Hepatocyte (in vitro differentiated cells): ENCODE measurements around the gene KDM6B. TPM values are rescaled to one million over a fixed set of nuclear protein-coding genes. Genes with fewer than 3 reads are reported as not detected.

Experiments
- DNase-seq: peaks from one replicate; pipeline ENCODE4 v3.0.0-alpha.2; 2016; ENCODE audit warnings: low spot score
- H2AFZ ChIP-seq: fragments of 200-600 bp; sonication (generic); 2 replicates; pipeline ENCODE4 v1.6.0; 2016; ENCODE audit warnings: antibody characterized with exemption, mild to moderate bottlenecking
- H3K27ac ChIP-seq: fragments of 200-600 bp; sonication (generic); 2 replicates; pipeline ENCODE4 v1.5.1; 2016; ENCODE audit warnings: mild to moderate bottlenecking
- H3K27me3 ChIP-seq: fragments of 200-600 bp; sonication (generic); 2 replicates; pipeline ENCODE4 v1.6.1; 2016
- H3K36me3 ChIP-seq: fragments of 200-600 bp; sonication (generic); replicated peaks from 2 replicates; pipeline ENCODE4 v1.5.1; 2016; ENCODE audit warnings: low read depth; ENCODE audit not compliant: insufficient read depth
- H3K4me1 ChIP-seq: fragments of 200-600 bp; sonication (generic); 2 replicates; pipeline ENCODE4 v1.5.1; 2016; ENCODE audit warnings: mild to moderate bottlenecking, moderate library complexity; ENCODE audit not compliant: insufficient read depth
- H3K4me2 ChIP-seq: fragments of 200-600 bp; sonication (generic); 2 replicates; pipeline ENCODE4 v1.6.0; 2016
- H3K4me3 ChIP-seq: fragments of 200-600 bp; sonication (generic); 2 replicates; pipeline ENCODE4 v1.5.1; 2016; ENCODE audit warnings: mild to moderate bottlenecking
- H3K79me2 ChIP-seq: fragments of 200-600 bp; sonication (generic); 2 replicates; pipeline ENCODE4 v1.6.0; 2017; ENCODE audit warnings: mild to moderate bottlenecking
- H3K9me2 ChIP-seq: fragments of 200-600 bp; sonication (generic); replicated peaks from 2 replicates; pipeline ENCODE4 v1.6.0; 2017; ENCODE audit warnings: mild to moderate bottlenecking; ENCODE audit not compliant: insufficient read depth
- H3K9me3 ChIP-seq: fragments of 200-600 bp; sonication (generic); 2 replicates; pipeline ENCODE4 v1.5.1; 2016; ENCODE audit warnings: low read depth, mild to moderate bottlenecking
- H4K20me1 ChIP-seq: fragments of 200-600 bp; sonication (generic); 2 replicates; pipeline ENCODE4 v1.6.0; 2016; ENCODE audit warnings: mild to moderate bottlenecking; ENCODE audit not compliant: insufficient read depth, poor library complexity, severe bottlenecking
- CTCF ChIP-seq: fragments of 200-600 bp; sonication (generic); IDR thresholded peaks from 2 replicates; pipeline ENCODE4 v1.5.1; 2016; ENCODE audit warnings: antibody characterized with exemption, mild to moderate bottlenecking; ENCODE audit not compliant: poor library complexity
- WGBS: methylation state at CpG from one replicate; pipeline ENCODE4 v1.1.6; 2016; ENCODE audit warnings: low lambda C conversion rate; ENCODE audit errors: missing lambda C conversion rate; 5-methylcytosine and 5-hydroxymethylcytosine counted together
- polyA plus RNA-seq: library from polyadenylated mRNA; unstranded; fragments of >200 nt; fragmentation: Nextera tagmentation; extraction: Ambion mirVana; gene quantifications from 2 replicates; pipeline ENCODE4 v1.2.1, GENCODE V29; 2016
- total RNA-seq: library from RNA; depleted of rRNA; stranded (reverse); fragments of >200 nt; gene quantifications from 2 replicates; pipeline ENCODE4 v1.2.3, GENCODE V29; 2014

The KDM6B gene
- total and polyA plus RNA-seq, 2 experiments from 2014 or later = 5.9 to 10.2 TPM

GRCh38 chr17:7882629-7883028 lies 48.6 kb downstream of the KDM6B start:
- Histone ChIP-seq H3K36me3 (no peaks in the 10 kb centered on the region), H4K20me1 (no peaks in the 10 kb centered on the region), H3K27me3 (no peaks in the 10 kb centered on the region), H3K9me3 (no peaks in the 10 kb centered on the region), H3K79me2 (peaks cover 35% of the 10 kb centered on the region), H3K9me2 (no peaks in the 10 kb centered on the region), H3K4me2 (peak overlapping the region; percentile 73), H3K27ac (peak overlapping the region; percentile 97), H3K4me3 (peak overlapping the region; percentile 8), H3K4me1 (peaks cover 34% of the 10 kb centered on the region), H2AFZ (no peak overlapping the region)
- TF ChIP-seq CTCF = no peak
- peak; percentile 28 for DNase-seq
- 55% methylated on average over 3 of the region's 3 CpGs for WGBS

Other genes with a start within 250 kb of the KDM6B start
- 0.13 and 0.44 TPM in 2 replicates for gene SOX15, start 244.1 kb upstream of the KDM6B start, total RNA-seq
- 0.89 and 0.95 TPM in 2 replicates for gene SOX15, start 244.1 kb upstream of the KDM6B start, polyA plus RNA-seq
- 33.0 and 33.7 TPM in 2 replicates for gene FXR2, start 219.3 kb upstream of the KDM6B start, total RNA-seq
- gene FXR2, start 219.3 kb upstream of the KDM6B start, polyA plus RNA-seq = 33.8 and 41.6 TPM in 2 replicates
- gene SAT2, start 206.4 kb upstream of the KDM6B start, total RNA-seq = 114 and 130 TPM in 2 replicates
- 128 and 138 TPM in 2 replicates for gene SAT2, start 206.4 kb upstream of the KDM6B start, polyA plus RNA-seq
- gene SHBG, start 204.1 kb upstream of the KDM6B start, total RNA-seq = 6.1 and 9.0 TPM in 2 replicates
- 5.3 and 10.0 TPM in 2 replicates for gene SHBG, start 204.1 kb upstream of the KDM6B start, polyA plus RNA-seq
- 0.04 and 0.23 TPM in 2 replicates for gene ATP1B2, start 183.3 kb upstream of the KDM6B start, total RNA-seq
- 2.2 and 2.5 TPM in 2 replicates for gene ATP1B2, start 183.3 kb upstream of the KDM6B start, polyA plus RNA-seq
- gene TP53, start 146.7 kb upstream of the KDM6B start, total RNA-seq = 24.2 and 29.6 TPM in 2 replicates
- gene TP53, start 146.7 kb upstream of the KDM6B start, polyA plus RNA-seq = 26.9 and 31.7 TPM in 2 replicates
- 3.8 and 7.8 TPM in 2 replicates for gene WRAP53, start 145.7 kb upstream of the KDM6B start, total RNA-seq
- gene WRAP53, start 145.7 kb upstream of the KDM6B start, polyA plus RNA-seq = 9.0 and 12.0 TPM in 2 replicates
- gene EFNB3, start 129.0 kb upstream of the KDM6B start, total RNA-seq = 7.4 and 8.6 TPM in 2 replicates
- 10.6 and 16.6 TPM in 2 replicates for gene EFNB3, start 129.0 kb upstream of the KDM6B start, polyA plus RNA-seq
- gene DNAH2, start 116.5 kb upstream of the KDM6B start, total RNA-seq = 0.77 and 1.0 TPM in 2 replicates
- gene DNAH2, start 116.5 kb upstream of the KDM6B start, polyA plus RNA-seq = 2.1 and 4.0 TPM in 2 replicates
- gene TMEM88, start 20.8 kb downstream of the KDM6B start, total RNA-seq = 59.6 and 73.3 TPM in 2 replicates
- gene TMEM88, start 20.8 kb downstream of the KDM6B start, polyA plus RNA-seq = 241 and 328 TPM in 2 replicates
- gene NAA38, start 23.3 kb downstream of the KDM6B start, total RNA-seq = 49.2 and 66.0 TPM in 2 replicates
- gene NAA38, start 23.3 kb downstream of the KDM6B start, polyA plus RNA-seq = 147 and 154 TPM in 2 replicates
- gene CYB5D1, start 23.8 kb downstream of the KDM6B start, total RNA-seq = 9.1 and 14.1 TPM in 2 replicates
- gene CYB5D1, start 23.8 kb downstream of the KDM6B start, polyA plus RNA-seq = 12.2 and 15.1 TPM in 2 replicates
- gene CHD3, start 54.6 kb downstream of the KDM6B start, total RNA-seq = 65.6 and 75.3 TPM in 2 replicates
- gene CHD3, start 54.6 kb downstream of the KDM6B start, polyA plus RNA-seq = 41.2 and 49.4 TPM in 2 replicates
- gene RNF227, start 82.1 kb downstream of the KDM6B start, total RNA-seq = 2.9 and 3.5 TPM in 2 replicates
- 2.5 and 4.8 TPM in 2 replicates for gene RNF227, start 82.1 kb downstream of the KDM6B start, polyA plus RNA-seq
- gene KCNAB3, start 95.6 kb downstream of the KDM6B start, total RNA-seq = 1.4 and 1.8 TPM in 2 replicates
- 1.8 and 3.8 TPM in 2 replicates for gene KCNAB3, start 95.6 kb downstream of the KDM6B start, polyA plus RNA-seq
- gene TRAPPC1, start 97.7 kb downstream of the KDM6B start, total RNA-seq = 20.7 and 29.5 TPM in 2 replicates
- 272 and 299 TPM in 2 replicates for gene TRAPPC1, start 97.7 kb downstream of the KDM6B start, polyA plus RNA-seq
- 19.4 and 21.1 TPM in 2 replicates for gene CNTROB, start 98.0 kb downstream of the KDM6B start, total RNA-seq
- 30.6 and 37.5 TPM in 2 replicates for gene CNTROB, start 98.0 kb downstream of the KDM6B start, polyA plus RNA-seq
- not detected in 2 replicates for gene GUCY2D, start 168.4 kb downstream of the KDM6B start, total RNA-seq
- 1.6 and 1.9 TPM in 2 replicates for gene GUCY2D, start 168.4 kb downstream of the KDM6B start, polyA plus RNA-seq
- 5.7 and 6.7 TPM in 2 replicates for gene ALOX15B, start 204.8 kb downstream of the KDM6B start, total RNA-seq
- 26.0 and 26.1 TPM in 2 replicates for gene ALOX15B, start 204.8 kb downstream of the KDM6B start, polyA plus RNA-seq